ENCODE measurements around the gene FTO. TPM values are rescaled to one million over a fixed set of nuclear protein-coding genes. Genes with fewer than 3 reads are reported as not detected.
A peak's percentile ranks its signal among the peaks of the same experiment; 100 is the strongest.

The FTO gene
- total and polyA plus RNA-seq, 5 donors from 2014 or later: 58.6 to 97.6 (median 93.4) TPM

DNA sequence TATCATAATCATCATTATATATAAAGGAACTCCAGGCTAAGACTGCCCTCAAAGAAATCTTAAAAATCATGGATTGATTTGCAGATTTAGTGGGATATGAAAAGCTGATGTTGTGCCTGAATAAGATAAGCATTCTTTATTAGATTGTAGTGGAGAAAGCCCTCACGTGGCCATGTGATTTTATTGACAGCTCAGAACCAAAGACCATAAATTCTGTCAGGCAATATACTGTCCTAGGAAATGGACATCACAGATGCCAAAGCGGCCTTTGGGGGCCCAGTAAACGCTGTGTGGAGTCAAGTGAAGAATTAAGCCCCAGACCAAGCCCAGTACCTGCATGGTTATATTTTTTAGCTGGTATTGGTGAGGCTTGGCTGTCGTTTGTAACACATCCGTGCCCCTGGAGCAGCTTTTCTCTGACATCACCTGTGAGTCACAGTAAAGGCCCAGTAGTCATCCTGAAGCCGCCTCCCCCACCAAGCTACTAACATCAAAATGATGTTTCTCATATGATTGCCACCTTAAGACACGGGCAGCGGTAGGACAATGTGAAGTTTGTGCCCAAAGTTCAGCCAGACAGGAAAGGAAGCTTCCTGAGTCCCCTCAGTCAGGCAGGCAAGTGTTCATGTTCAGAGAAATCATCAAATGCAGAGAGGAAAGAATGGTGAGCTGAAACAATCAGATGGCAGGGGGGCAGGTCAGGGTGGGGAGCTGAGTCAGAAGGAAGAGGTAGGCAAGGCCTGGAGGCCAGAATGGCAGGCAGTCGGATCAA, 373.3 kb downstream of the FTO start:
- Mint-ChIP-seq H3K9me3 (peaks cover 0 to 2% (median 0%) of the 10 kb centered on the region in 7 donors), H3K4me1 (no peaks in the 10 kb centered on the region), H3K27me3 (no peaks in the 10 kb centered on the region), H3K27ac (no peak overlapping the region), H3K36me3 (peaks cover 4% of the 10 kb centered on the region), H3K4me3 (no peak overlapping the region)
- Histone ChIP-seq H3K9me3 (ENCODE audit: control insufficient read depth in 2 of 2, low read length in 2 of 2) (no peaks in the 10 kb centered on the region), H3K4me1 (ENCODE audit: control insufficient read depth, insufficient read depth, low read length, poor library complexity, severe bottlenecking) (no peaks in the 10 kb centered on the region), H3K27me3 (ENCODE audit: control insufficient read depth, insufficient read depth, low read length) (no peaks in the 10 kb centered on the region), H3K27ac (ENCODE audit: insufficient read depth, low read length, poor library complexity, severe bottlenecking) (no peak overlapping the region), H3K36me3 (ENCODE audit: control insufficient read depth, insufficient read depth, low read length) (no peaks in the 10 kb centered on the region), H3K4me3 (ENCODE audit: low read depth, low read length) (no peak overlapping the region)
- DNase-seq (no peak), ATAC-seq (ENCODE audit: low read depth in 2 of 2) (no peak)

DNA sequence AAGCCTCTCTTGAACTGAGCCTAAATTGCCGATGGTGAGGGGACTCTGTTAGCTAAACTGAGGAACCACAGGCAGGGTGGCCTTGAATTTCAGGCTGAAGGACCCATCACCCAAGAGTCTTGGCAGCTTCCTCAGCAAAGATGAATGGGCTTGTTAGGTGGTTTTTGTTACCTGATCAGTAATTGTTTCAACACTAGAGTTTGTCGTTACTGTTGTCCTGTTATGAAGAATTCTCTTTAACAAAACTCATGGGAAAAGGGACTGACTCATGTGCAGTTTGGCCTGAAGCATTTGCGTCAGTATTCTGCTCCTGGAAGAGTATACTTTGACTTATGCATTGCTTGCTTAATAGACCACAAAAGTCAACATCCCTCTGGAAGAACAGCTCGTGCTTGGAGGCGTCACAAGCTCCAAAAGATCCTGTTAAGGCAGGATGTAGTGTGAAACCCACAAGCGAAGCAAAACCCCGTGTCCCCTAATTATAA, 376.6 kb downstream of the FTO start:
- H3K27ac ChIP-seq (ENCODE audit: insufficient read depth, low read length, poor library complexity, severe bottlenecking): no peak overlapping the region
- no peak overlapping the region for H3K4me3 ChIP-seq (ENCODE audit: low read depth, low read length)
- ATAC-seq (ENCODE audit: low read depth in 2 of 2) (no peak), DNase-seq (no peak)
- H3K27me3 ChIP-seq (ENCODE audit: control insufficient read depth, insufficient read depth, low read length): no peaks in the 10 kb centered on the region
- H3K9me3 ChIP-seq (ENCODE audit: control insufficient read depth in 2 of 2, low read length in 2 of 2): no peaks in the 10 kb centered on the region
- H3K4me1 ChIP-seq (ENCODE audit: control insufficient read depth, insufficient read depth, low read length, poor library complexity, severe bottlenecking): no peaks in the 10 kb centered on the region
- H3K4me1 Mint-ChIP-seq: peaks cover 0 to 3% (median 0%) of the 10 kb centered on the region in 4 donors
- H3K27me3 Mint-ChIP-seq: no peaks in the 10 kb centered on the region
- no peak overlapping the region for H3K27ac Mint-ChIP-seq
- peaks cover 19% of the 10 kb centered on the region for H3K36me3 Mint-ChIP-seq
- no peaks in the 10 kb centered on the region for H3K9me3 Mint-ChIP-seq
- H3K4me3 Mint-ChIP-seq: no peak overlapping the region
- no peaks in the 10 kb centered on the region for H3K36me3 ChIP-seq (ENCODE audit: control insufficient read depth, insufficient read depth, low read length)

DNA sequence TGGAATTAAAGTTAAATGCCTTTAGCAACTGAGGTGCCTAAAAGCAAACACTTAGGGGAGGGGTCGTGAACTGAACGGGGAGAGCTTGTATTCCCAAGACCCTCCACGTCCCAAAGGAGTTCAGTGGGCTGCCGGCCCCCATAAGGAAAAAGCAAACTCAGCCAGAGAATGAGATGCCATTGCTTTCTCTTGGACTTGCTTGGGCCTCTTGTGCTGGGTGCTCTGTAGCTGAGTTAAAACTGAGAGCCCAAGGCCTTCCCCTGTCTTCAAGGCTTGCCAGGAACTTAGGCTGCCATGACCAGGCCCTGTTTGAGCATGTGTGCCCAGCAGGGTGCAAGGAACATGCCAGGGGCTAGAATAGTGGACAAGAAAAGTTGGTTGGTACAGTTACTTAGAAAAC, 382.8 kb downstream of the FTO start:
- Mint-ChIP-seq H3K4me3 (no peak overlapping the region), H3K9me3 (peaks cover 0 to 2% (median 0%) of the 10 kb centered on the region in 7 donors), H3K36me3 (peaks cover 32% of the 10 kb centered on the region), H3K4me1 (peaks cover 0 to 4% (median 0%) of the 10 kb centered on the region in 4 donors), H3K27ac (no peak overlapping the region), H3K27me3 (no peaks in the 10 kb centered on the region)
- no peak overlapping the region for H3K4me3 ChIP-seq (ENCODE audit: low read depth, low read length)
- DNase-seq (no peak), ATAC-seq (ENCODE audit: low read depth in 2 of 2) (no peak)
- no peaks in the 10 kb centered on the region for H3K36me3 ChIP-seq (ENCODE audit: control insufficient read depth, insufficient read depth, low read length)
- no peaks in the 10 kb centered on the region for H3K4me1 ChIP-seq (ENCODE audit: control insufficient read depth, insufficient read depth, low read length, poor library complexity, severe bottlenecking)
- no peak overlapping the region for H3K27ac ChIP-seq (ENCODE audit: insufficient read depth, low read length, poor library complexity, severe bottlenecking)
- H3K27me3 ChIP-seq (ENCODE audit: control insufficient read depth, insufficient read depth, low read length): no peaks in the 10 kb centered on the region
- H3K9me3 ChIP-seq (ENCODE audit: control insufficient read depth in 2 of 2, low read length in 2 of 2): no peaks in the 10 kb centered on the region

DNA sequence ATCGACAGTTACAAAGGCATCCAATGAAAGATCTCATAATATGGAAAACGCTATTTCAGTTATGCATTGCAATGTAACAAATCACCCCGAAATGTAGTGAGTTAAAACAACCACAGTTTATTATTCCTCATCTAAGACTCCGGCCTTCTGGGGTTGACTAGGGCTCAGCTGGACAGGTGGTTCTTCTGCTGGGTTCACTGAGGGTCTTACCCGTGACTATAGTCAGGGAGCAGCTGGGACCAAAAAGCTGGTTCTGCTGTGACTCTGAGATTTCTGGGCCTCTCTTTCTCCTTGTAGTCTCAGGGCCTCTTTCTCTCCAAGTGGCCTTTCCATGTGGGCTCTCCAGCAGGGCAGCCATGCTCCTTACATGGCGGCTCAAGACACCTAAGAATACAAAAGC, 386.6 kb downstream of the FTO start:
- H3K27ac Mint-ChIP-seq: no peak overlapping the region
- peaks cover 0 to 1% (median 0%) of the 10 kb centered on the region in 4 donors for H3K4me1 Mint-ChIP-seq
- Histone ChIP-seq H3K27me3 (ENCODE audit: control insufficient read depth, insufficient read depth, low read length) (no peaks in the 10 kb centered on the region), H3K4me1 (ENCODE audit: control insufficient read depth, insufficient read depth, low read length, poor library complexity, severe bottlenecking) (no peaks in the 10 kb centered on the region), H3K36me3 (ENCODE audit: control insufficient read depth, insufficient read depth, low read length) (peaks cover 4% of the 10 kb centered on the region), H3K27ac (ENCODE audit: insufficient read depth, low read length, poor library complexity, severe bottlenecking) (no peak overlapping the region), H3K4me3 (ENCODE audit: low read depth, low read length) (no peak overlapping the region), H3K9me3 (ENCODE audit: control insufficient read depth in 2 of 2, low read length in 2 of 2) (no peaks in the 10 kb centered on the region)
- H3K36me3 Mint-ChIP-seq: peaks cover 35% of the 10 kb centered on the region
- ATAC-seq (ENCODE audit: low read depth in 2 of 2): no peak
- H3K27me3 Mint-ChIP-seq: no peaks in the 10 kb centered on the region
- no peak overlapping the region for H3K4me3 Mint-ChIP-seq
- DNase-seq: no peak
- H3K9me3 Mint-ChIP-seq: peaks cover 0 to 10% (median 2%) of the 10 kb centered on the region in 7 donors

DNA sequence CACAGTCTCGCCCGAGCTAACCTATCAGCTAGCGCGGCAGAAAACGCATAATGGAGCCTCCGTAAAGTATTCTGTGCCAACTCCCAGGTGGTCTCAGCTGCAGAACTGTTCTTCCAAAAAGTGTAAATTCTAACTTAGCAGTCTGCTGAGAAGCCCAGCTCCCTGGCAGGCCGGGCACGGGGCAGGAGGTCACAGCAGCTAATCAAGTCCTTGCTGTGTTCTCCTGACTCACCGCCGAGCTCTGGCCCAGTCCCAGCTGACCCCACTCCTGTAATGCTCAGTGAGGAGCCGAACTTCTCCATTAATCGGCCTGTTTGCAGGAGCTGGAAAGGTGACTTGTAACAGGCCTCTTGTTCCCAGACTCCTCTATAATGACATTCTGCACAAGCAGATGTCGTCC, 389.3 kb downstream of the FTO start:
- Mint-ChIP-seq H3K36me3 (peaks cover 33% of the 10 kb centered on the region), H3K9me3 (peaks cover 0 to 13% (median 2%) of the 10 kb centered on the region in 7 donors), H3K4me3 (no peak overlapping the region), H3K27me3 (no peaks in the 10 kb centered on the region), H3K4me1 (peaks cover 0 to 1% (median 0%) of the 10 kb centered on the region in 4 donors), H3K27ac (no peak overlapping the region)
- Histone ChIP-seq H3K9me3 (ENCODE audit: control insufficient read depth in 2 of 2, low read length in 2 of 2) (no peaks in the 10 kb centered on the region), H3K4me1 (ENCODE audit: control insufficient read depth, insufficient read depth, low read length, poor library complexity, severe bottlenecking) (no peaks in the 10 kb centered on the region), H3K27ac (ENCODE audit: insufficient read depth, low read length, poor library complexity, severe bottlenecking) (no peak overlapping the region), H3K4me3 (ENCODE audit: low read depth, low read length) (no peak overlapping the region), H3K36me3 (ENCODE audit: control insufficient read depth, insufficient read depth, low read length) (peaks cover 4% of the 10 kb centered on the region), H3K27me3 (ENCODE audit: control insufficient read depth, insufficient read depth, low read length) (no peaks in the 10 kb centered on the region)
- DNase-seq (no peak), ATAC-seq (ENCODE audit: low read depth in 2 of 2) (no peak)

DNA sequence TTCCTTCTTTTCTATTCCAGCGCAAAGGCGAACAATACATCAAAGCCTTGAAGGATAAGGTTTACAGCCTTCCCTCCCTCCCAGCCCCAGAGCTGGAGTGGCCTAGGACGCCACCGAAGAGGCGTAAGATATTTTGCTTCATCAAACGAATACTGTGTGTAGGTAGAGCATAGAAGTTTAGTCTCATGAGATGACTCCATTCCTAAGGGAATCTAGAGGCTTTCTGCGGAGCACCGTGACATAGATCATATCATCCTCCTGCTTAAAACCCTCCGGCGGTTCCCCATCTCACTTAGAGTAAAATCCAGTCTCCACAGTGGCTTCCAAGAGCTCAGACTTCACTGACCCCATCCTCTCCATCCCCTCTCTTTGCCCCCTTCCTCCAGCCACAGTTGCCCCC, 390.7 kb downstream of the FTO start:
- H3K9me3 Mint-ChIP-seq: peaks cover 0 to 13% (median 2%) of the 10 kb centered on the region in 7 donors
- no peaks in the 10 kb centered on the region for H3K27me3 Mint-ChIP-seq
- H3K27ac Mint-ChIP-seq: no peak overlapping the region
- H3K36me3 Mint-ChIP-seq: peaks cover 39% of the 10 kb centered on the region
- no peaks in the 10 kb centered on the region for H3K4me1 ChIP-seq (ENCODE audit: control insufficient read depth, insufficient read depth, low read length, poor library complexity, severe bottlenecking)
- no peak overlapping the region for H3K27ac ChIP-seq (ENCODE audit: insufficient read depth, low read length, poor library complexity, severe bottlenecking)
- H3K9me3 ChIP-seq (ENCODE audit: control insufficient read depth in 2 of 2, low read length in 2 of 2): no peaks in the 10 kb centered on the region
- DNase-seq: no peak
- peaks cover 4% of the 10 kb centered on the region for H3K36me3 ChIP-seq (ENCODE audit: control insufficient read depth, insufficient read depth, low read length)
- ATAC-seq (ENCODE audit: low read depth in 2 of 2): no peak
- peak overlapping the region in 1 of 4 donors; percentile 34 for H3K4me3 Mint-ChIP-seq
- H3K4me3 ChIP-seq (ENCODE audit: low read depth, low read length): no peak overlapping the region
- H3K4me1 Mint-ChIP-seq: peaks cover 0 to 1% (median 0%) of the 10 kb centered on the region in 4 donors
- no peaks in the 10 kb centered on the region for H3K27me3 ChIP-seq (ENCODE audit: control insufficient read depth, insufficient read depth, low read length)

DNA sequence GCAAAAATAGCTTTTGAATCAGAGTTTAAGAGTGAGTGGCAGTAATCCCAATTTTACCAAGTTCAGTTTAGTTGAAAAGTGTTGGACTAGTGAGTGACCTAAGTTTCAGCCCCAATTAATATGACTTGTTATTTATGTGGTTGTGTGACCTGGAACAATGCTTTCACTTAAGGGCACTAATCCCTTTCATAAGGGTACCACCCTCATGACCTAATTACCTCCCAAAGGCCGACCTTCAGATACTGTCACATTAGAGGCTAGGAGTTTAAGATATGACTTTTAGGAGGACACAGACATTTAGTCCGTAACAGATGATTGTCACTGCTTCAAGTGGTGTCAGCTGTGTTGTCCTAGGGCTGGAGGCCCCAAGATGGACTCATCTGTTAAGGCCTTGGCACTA, 392.7 kb downstream of the FTO start:
- peaks cover 0 to 13% (median 2%) of the 10 kb centered on the region in 7 donors for H3K9me3 Mint-ChIP-seq
- no peak overlapping the region for H3K4me3 ChIP-seq (ENCODE audit: low read depth, low read length)
- no peaks in the 10 kb centered on the region for H3K27me3 Mint-ChIP-seq
- H3K4me3 Mint-ChIP-seq: no peak overlapping the region
- no peaks in the 10 kb centered on the region for H3K4me1 Mint-ChIP-seq
- ATAC-seq (ENCODE audit: low read depth in 2 of 2) (no peak), DNase-seq (no peak)
- peaks cover 32% of the 10 kb centered on the region for H3K36me3 Mint-ChIP-seq
- no peaks in the 10 kb centered on the region for H3K4me1 ChIP-seq (ENCODE audit: control insufficient read depth, insufficient read depth, low read length, poor library complexity, severe bottlenecking)
- H3K36me3 ChIP-seq (ENCODE audit: control insufficient read depth, insufficient read depth, low read length): peaks cover 4% of the 10 kb centered on the region
- no peak overlapping the region for H3K27ac ChIP-seq (ENCODE audit: insufficient read depth, low read length, poor library complexity, severe bottlenecking)
- H3K27me3 ChIP-seq (ENCODE audit: control insufficient read depth, insufficient read depth, low read length): no peaks in the 10 kb centered on the region
- H3K9me3 ChIP-seq (ENCODE audit: control insufficient read depth in 2 of 2, low read length in 2 of 2): no peaks in the 10 kb centered on the region
- H3K27ac Mint-ChIP-seq: no peak overlapping the region

DNA sequence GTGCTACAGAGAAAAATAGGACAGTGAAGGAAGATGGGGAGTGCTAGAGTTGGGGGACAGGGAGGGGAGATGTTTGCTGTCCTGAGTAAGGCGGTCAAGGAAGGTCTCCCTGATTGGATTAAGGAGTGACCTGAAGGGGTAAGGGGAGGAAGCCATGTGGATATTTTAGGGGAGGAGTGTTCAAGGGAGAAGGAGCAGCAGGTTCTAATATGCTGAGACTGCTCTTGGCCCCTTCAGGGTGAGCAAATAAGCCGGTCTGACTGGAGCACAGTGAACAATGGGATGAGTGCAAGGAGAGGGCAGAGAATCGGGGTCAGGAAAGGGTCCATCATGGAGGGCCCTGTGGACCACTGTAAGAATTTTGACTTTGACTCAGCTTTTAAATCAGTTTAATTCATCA, 393.8 kb downstream of the FTO start:
- no peak for ATAC-seq (ENCODE audit: low read depth in 2 of 2)
- H3K4me1 Mint-ChIP-seq: peaks cover 0 to under 1% (median 0%) of the 10 kb centered on the region in 4 donors
- DNase-seq: no peak
- no peak overlapping the region for H3K27ac ChIP-seq (ENCODE audit: insufficient read depth, low read length, poor library complexity, severe bottlenecking)
- H3K9me3 Mint-ChIP-seq: peaks cover 0 to 13% (median 1%) of the 10 kb centered on the region in 7 donors
- H3K27me3 ChIP-seq (ENCODE audit: control insufficient read depth, insufficient read depth, low read length): no peaks in the 10 kb centered on the region
- H3K36me3 Mint-ChIP-seq: peaks cover 32% of the 10 kb centered on the region
- H3K36me3 ChIP-seq (ENCODE audit: control insufficient read depth, insufficient read depth, low read length): peaks cover 4% of the 10 kb centered on the region
- no peaks in the 10 kb centered on the region for H3K27me3 Mint-ChIP-seq
- H3K9me3 ChIP-seq (ENCODE audit: control insufficient read depth in 2 of 2, low read length in 2 of 2): no peaks in the 10 kb centered on the region
- H3K4me3 Mint-ChIP-seq: no peak overlapping the region
- H3K4me3 ChIP-seq (ENCODE audit: low read depth, low read length): no peak overlapping the region
- H3K27ac Mint-ChIP-seq: peak overlapping the region in 1 of 3 donors; percentile 9
- H3K4me1 ChIP-seq (ENCODE audit: control insufficient read depth, insufficient read depth, low read length, poor library complexity, severe bottlenecking): no peaks in the 10 kb centered on the region

Measured in CD4-positive, CD25-positive, alpha-beta regulatory T cell (primary cell).